AG09319 (cell line): Measurements from ENCODE around the gene TYW5.

Experiments
- DNase-seq: peaks from one replicate; pipeline ENCODE4 v3.0.0-alpha.2; 2010; ENCODE audit warnings: low read depth; ENCODE audit errors: extremely low read depth
- CTCF ChIP-seq: IDR thresholded peaks from 2 replicates; pipeline ENCODE4 v1.5.1; 2011; ENCODE audit warnings: low read depth, mild to moderate bottlenecking, inconsistent platforms, low read length, moderate library complexity

The TYW5 gene

GRCh38 chr2:199955339-199956061 is at the start of gene TYW5, which contains the start of gene MAIP1:
TSS of gene TYW5 (minus strand) at chr2:199955491. CDS start at chr2:199955470, 21 bp downstream.
TSS of gene MAIP1 (plus strand) at chr2:199955582. CDS start at chr2:199955799, 217 bp downstream.
- TF ChIP-seq CTCF = peak; percentile 25
- DNase-seq = peak; percentile 51

GRCh38 chr2:200003444-200003843 is 48.2 kb upstream of the TYW5 start:
- no peak for TF ChIP-seq CTCF
- no peak for DNase-seq

DNA sequence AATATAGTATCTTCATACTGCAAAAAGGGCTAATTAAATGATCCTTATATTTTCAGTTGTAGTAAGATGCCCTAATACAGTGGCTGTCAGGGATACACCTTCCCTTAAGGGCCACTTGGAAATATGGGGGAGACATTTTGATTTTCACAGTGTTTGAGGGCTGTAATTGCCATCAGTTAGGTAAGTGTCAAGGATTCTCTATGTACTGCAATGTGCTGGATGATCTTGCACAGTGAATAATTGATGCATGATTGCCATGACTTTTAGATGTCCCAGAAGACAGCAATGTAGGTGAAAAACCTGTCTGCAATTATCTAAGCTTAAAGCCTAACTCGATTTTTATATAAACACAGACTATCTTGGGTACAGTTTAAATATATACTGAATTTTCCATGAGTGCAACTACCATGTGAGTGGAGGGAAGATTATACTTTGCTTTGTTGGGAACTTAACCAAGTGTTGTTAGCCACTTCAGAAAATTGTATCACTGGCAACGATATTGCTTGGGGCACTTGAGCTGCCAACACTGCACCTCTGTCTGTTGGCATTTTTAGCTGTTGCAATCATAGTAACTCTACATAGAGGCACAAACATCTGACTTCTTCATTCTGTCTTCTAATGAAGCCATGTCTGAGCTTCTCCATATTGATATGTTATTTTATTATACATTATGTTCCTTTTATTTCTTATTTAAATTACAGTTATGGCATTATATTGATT is 45.3 kb upstream of the TYW5 start:
- no peak for DNase-seq
- TF ChIP-seq CTCF = no peak

DNA sequence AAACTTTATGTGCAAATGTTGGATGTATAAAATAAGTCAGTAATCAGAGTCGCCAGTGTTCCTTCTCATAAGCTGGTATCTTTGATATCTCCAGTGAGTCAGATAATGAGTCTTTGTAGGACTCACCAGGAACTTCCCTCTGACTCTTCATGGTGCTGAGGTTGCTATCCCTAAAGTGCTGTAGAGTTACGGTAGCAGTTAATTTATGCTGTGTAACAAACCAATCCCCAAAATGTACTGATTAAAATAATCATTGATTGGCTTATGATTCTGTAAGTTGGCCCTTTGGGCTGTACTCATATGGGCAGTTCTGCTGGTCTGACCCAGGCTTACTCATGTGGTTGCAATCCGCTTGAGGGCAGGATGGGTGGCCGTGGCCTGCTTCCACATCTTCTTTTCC is 43.9 kb upstream of the TYW5 start:
- TF ChIP-seq CTCF = no peak
- DNase-seq = no peak

DNA sequence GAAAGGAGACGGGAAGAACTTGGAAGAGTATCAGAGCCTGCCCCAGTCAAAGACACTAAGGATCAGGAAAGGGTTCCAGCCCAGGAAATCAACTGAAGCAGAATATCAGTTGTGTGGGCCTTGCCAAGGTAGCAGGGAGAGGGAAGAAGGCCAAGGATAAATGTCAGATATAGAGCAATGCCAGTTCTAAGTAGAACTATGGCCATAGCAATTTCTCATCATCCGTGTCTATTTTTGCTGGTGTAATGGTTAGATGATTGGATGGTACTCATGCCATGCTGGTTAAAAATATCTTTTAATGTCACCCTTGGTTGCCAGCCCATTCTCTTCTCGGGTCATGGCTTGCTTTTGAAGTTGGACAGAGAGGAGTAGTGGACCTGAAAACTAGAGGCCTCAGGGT is 42.0 kb upstream of the TYW5 start:
- no peak for TF ChIP-seq CTCF
- DNase-seq = no peak

- no peak for DNase-seq
- TF ChIP-seq CTCF = no peak
Measured at GRCh38 chr2:199994896-199995295, 39.6 kb upstream of the TYW5 start.

DNA sequence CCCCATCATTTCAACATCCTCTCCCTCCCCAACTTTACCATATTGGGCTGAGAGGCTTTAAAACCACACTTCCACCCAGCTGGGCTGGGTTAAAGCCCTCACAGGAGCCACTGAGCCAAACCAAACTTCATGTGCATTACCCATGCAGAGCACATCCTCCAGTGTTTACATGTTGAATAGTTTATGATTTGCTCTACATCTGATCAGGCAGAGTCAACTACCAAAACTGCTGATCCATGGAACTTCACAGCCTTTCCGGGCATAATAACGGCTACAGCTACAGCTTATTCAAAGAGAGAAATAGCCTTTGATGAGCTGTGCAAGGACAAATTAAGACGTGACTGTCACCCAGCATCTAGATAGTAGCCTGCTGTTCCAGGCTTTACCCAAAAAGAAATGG is 39.1 kb upstream of the TYW5 start:
- DNase-seq = peak; percentile 31
- TF ChIP-seq CTCF = no peak
